SK-N-SH (cell line): ENCODE results near the gene C20orf144. TPM values are rescaled to one million over a fixed set of nuclear protein-coding genes. Genes with fewer than 3 reads are reported as not detected.
A peak's percentile ranks its signal among the peaks of the same experiment; 100 is the strongest.

Experiments used
- CTCF ChIA-PET: fragments of 300-600, 350-600 bp; formaldehyde crosslinking; extraction: SDS; loops from one replicate; lab custom pipeline; 2021; lab: Yijun Ruan, JAX
- POLR2A ChIA-PET: fragments of 350-600 bp; sonication (Branson Sonifier 250); formaldehyde crosslinking; extraction: SDS; loops from one replicate; lab custom pipeline; 2020; ENCODE audit warnings: antibody characterized with exemption, inconsistent platforms; lab: Yijun Ruan, JAX
- DNase-seq: peaks from one replicate; pipeline ENCODE4 v3.0.0; 2012
- H2AFZ ChIP-seq: fragments of 200-600 bp; sonication (generic); 2 replicates; pipeline ENCODE4 v1.8.1; 2016; ENCODE audit warnings: antibody characterized with exemption, mild to moderate bottlenecking, low read depth
- H3F3A ChIP-seq: fragments of 200-600 bp; sonication (generic); replicated peaks from 2 replicates; pipeline ENCODE3; 2016; ENCODE audit warnings: antibody characterized with exemption, mild to moderate bottlenecking; ENCODE audit not compliant: insufficient read depth
- H3K27ac ChIP-seq, 2 experiments: fragments of 200-500 bp in 1 of 2; fragments of 200-600 bp in 1 of 2; sonication (Bioruptor generic) in 1 of 2; sonication (generic), shearing (Covaris generic) in 1 of 2; 2 replicates each; pipeline versions ENCODE4 v1.5.1 to v1.6.1; 2014 to 2016; ENCODE audit warnings: low read depth in 2 of 2, inconsistent platforms in 1 of 2, low read length in 1 of 2, mild to moderate bottlenecking in 1 of 2, mixed read lengths in 1 of 2
- H3K27me3 ChIP-seq: fragments of 200-600 bp; sonication (generic), shearing (Covaris generic); 2 replicates; pipeline ENCODE4 v1.6.1; 2016; ENCODE audit warnings: mixed run types; ENCODE audit not compliant: insufficient read depth
- H3K36me3 ChIP-seq, 2 experiments: fragments of 200-500 bp in 1 of 2; fragments of 200-600 bp in 1 of 2; sonication (Bioruptor generic) in 1 of 2; sonication (generic) in 1 of 2; replicated peaks in 1 of 2; 2 replicates each; pipeline versions ENCODE3 to v1.5.1; 2014 to 2016; ENCODE audit warnings: low read length in 1 of 2, mild to moderate bottlenecking in 1 of 2; ENCODE audit not compliant: insufficient read depth in 2 of 2, control insufficient read depth in 1 of 2
- H3K4me1 ChIP-seq, 2 experiments: fragments of 200-500 bp in 1 of 2; fragments of 200-600 bp in 1 of 2; sonication (Bioruptor generic) in 1 of 2; sonication (generic), shearing (Covaris generic) in 1 of 2; 2 replicates each; pipeline versions ENCODE4 v1.5.1 to v1.6.1; 2014 to 2016; ENCODE audit warnings: low read depth in 1 of 2, low read length in 1 of 2, mixed run types in 1 of 2; ENCODE audit not compliant: insufficient read depth in 2 of 2, control insufficient read depth in 1 of 2
- H3K4me2 ChIP-seq: fragments of 200-600 bp; sonication (generic), shearing (Covaris generic); 2 replicates; pipeline ENCODE4 v1.6.1; 2017; ENCODE audit warnings: mixed run types
- H3K4me3 ChIP-seq, 2 experiments: fragments of 200-500 bp in 1 of 2; fragments of 200-600 bp in 1 of 2; sonication (Bioruptor generic) in 1 of 2; sonication (generic), shearing (Covaris generic) in 1 of 2; 2 replicates each; pipeline versions ENCODE4 v1.5.1 to v1.8.1; 2014 to 2016; ENCODE audit warnings: low read depth in 2 of 2, inconsistent platforms in 1 of 2, low read length in 1 of 2, mild to moderate bottlenecking in 1 of 2, mixed read lengths in 1 of 2, moderate library complexity in 1 of 2
- H3K79me2 ChIP-seq: fragments of 200-600 bp; sonication (generic); 2 replicates; pipeline ENCODE4 v1.8.1; 2017; ENCODE audit warnings: mild to moderate bottlenecking; ENCODE audit not compliant: insufficient read depth
- H3K9ac ChIP-seq: fragments of 200-600 bp; sonication (generic); 2 replicates; pipeline ENCODE4 v1.6.1; 2017; ENCODE audit warnings: mixed run types
- H3K9me2 ChIP-seq: fragments of 200-600 bp; sonication (generic); 2 replicates; pipeline ENCODE4 v1.6.1; 2017; ENCODE audit warnings: mixed run types
- H3K9me3 ChIP-seq: fragments of 200-600 bp; sonication (generic); 2 replicates; pipeline ENCODE4 v1.6.1; 2017; ENCODE audit warnings: mixed run types, mild to moderate bottlenecking, moderate library complexity
- H4K20me1 ChIP-seq: fragments of 200-600 bp; sonication (generic); 2 replicates; pipeline ENCODE4 v1.6.1; 2017; ENCODE audit warnings: mild to moderate bottlenecking, mixed run types; ENCODE audit not compliant: insufficient read depth
- ELF1 ChIP-seq: IDR thresholded peaks from 2 replicates; pipeline ENCODE4 v1.4.0; 2012
- EZH2phosphoT487 ChIP-seq: fragments of 200-600 bp; sonication (generic); IDR thresholded peaks from 2 replicates; pipeline ENCODE4 v1.6.1; 2017; ENCODE audit warnings: low read depth, mixed run types, mild to moderate bottlenecking, antibody characterized with exemption, moderate library complexity, borderline replicate concordance
- FOSL2 ChIP-seq: IDR thresholded peaks from 2 replicates; pipeline ENCODE4 v1.4.0; 2012; ENCODE audit warnings: low read depth, mild to moderate bottlenecking, moderate library complexity, borderline replicate concordance
- FOXJ3 ChIP-seq: sonication (generic); formaldehyde crosslinking; IDR thresholded peaks from 2 replicates; pipeline ENCODE4 v1.5.1; 2020; ENCODE audit warnings: mild to moderate bottlenecking, missing genetic modification reagents
- FOXM1 ChIP-seq: IDR thresholded peaks from 2 replicates; pipeline ENCODE4 v1.4.0; 2012; ENCODE audit warnings: low read depth, mild to moderate bottlenecking
- GABPA ChIP-seq: IDR thresholded peaks from 2 replicates; pipeline ENCODE4 v1.4.0; 2012; ENCODE audit warnings: low read depth, mild to moderate bottlenecking
- MXI1 ChIP-seq: IDR thresholded peaks from 2 replicates; pipeline ENCODE4 v1.6.1; 2012; ENCODE audit warnings: mild to moderate bottlenecking, low read depth, low read length, improper control_type of control experiment
- POLR2AphosphoS5 ChIP-seq: IDR thresholded peaks from 2 replicates; pipeline ENCODE4 v1.6.1; 2012; ENCODE audit warnings: low read depth, low read length
- RAD21 ChIP-seq: IDR thresholded peaks from 2 replicates; pipeline ENCODE4 v1.6.1; 2012; ENCODE audit warnings: mild to moderate bottlenecking, low read length
- RCOR1 ChIP-seq: fragments of 150-350 bp; IDR thresholded peaks from 2 replicates; pipeline ENCODE4 v1.6.1; 2017; ENCODE audit warnings: antibody characterized with exemption, low read length
- SIN3A ChIP-seq: IDR thresholded peaks from 2 replicates; pipeline ENCODE4 v1.6.1; 2012; ENCODE audit warnings: low read depth, mild to moderate bottlenecking, low read length, moderate library complexity, borderline replicate concordance
- TAF1 ChIP-seq: IDR thresholded peaks from 2 replicates; pipeline ENCODE4 v1.6.1; 2012; ENCODE audit warnings: low read depth, mild to moderate bottlenecking, low read length, moderate library complexity, borderline replicate concordance
- TCF12 ChIP-seq: IDR thresholded peaks from 2 replicates; pipeline ENCODE4 v1.4.0; 2012
- TEAD4 ChIP-seq: IDR thresholded peaks from 2 replicates; pipeline ENCODE4 v1.4.0; 2012; ENCODE audit warnings: mild to moderate bottlenecking, borderline replicate concordance; ENCODE audit not compliant: insufficient read depth
- YY1 ChIP-seq: IDR thresholded peaks from 2 replicates; pipeline ENCODE4 v1.4.0; 2012; ENCODE audit warnings: low read depth, mild to moderate bottlenecking
- WGBS: methylation state at CpG from one replicate; pipeline ENCODE4 v1.1.6; 2017; ENCODE audit warnings: low lambda C conversion rate; 5-methylcytosine and 5-hydroxymethylcytosine counted together
- polyA plus RNA-seq, 3 experiments: library from polyadenylated mRNA; depleted of rRNA; stranded (reverse); fragments of >200 nt; gene quantifications; 2 replicates each; pipeline ENCODE4 v1.2.3, GENCODE V29; 2012
- TF ChIP-seq, protein P1 (sequence below): IDR thresholded peaks from 2 replicates; pipeline ENCODE4 v1.6.1; 2012; ENCODE audit warnings: mild to moderate bottlenecking, low read depth, low read length, moderate library complexity
- TF ChIP-seq, protein P2 (sequence below): fragments of 200-600 bp; sonication (generic); IDR thresholded peaks from 2 replicates; pipeline ENCODE4 v1.6.1; 2017; ENCODE audit warnings: antibody characterized with exemption, mild to moderate bottlenecking, moderate library complexity
- TF ChIP-seq, protein P3 (sequence below): IDR thresholded peaks from 2 replicates; pipeline ENCODE4; 2012
- TF ChIP-seq, protein P4 (sequence below): IDR thresholded peaks from 2 replicates; pipeline ENCODE4 v1.4.0; 2012; ENCODE audit warnings: low read depth

The C20orf144 gene
- 0.12 and 0.13 TPM in 2 replicates for polyA plus RNA-seq (2012; rRNA removed)
- polyA plus RNA-seq (2012; cell fraction: cytosol; rRNA removed): 0.10 and 0.18 TPM in 2 replicates
- 0.08 and 0.15 TPM in 2 replicates for polyA plus RNA-seq (2012; cell fraction: nucleus; rRNA removed)

DNA sequence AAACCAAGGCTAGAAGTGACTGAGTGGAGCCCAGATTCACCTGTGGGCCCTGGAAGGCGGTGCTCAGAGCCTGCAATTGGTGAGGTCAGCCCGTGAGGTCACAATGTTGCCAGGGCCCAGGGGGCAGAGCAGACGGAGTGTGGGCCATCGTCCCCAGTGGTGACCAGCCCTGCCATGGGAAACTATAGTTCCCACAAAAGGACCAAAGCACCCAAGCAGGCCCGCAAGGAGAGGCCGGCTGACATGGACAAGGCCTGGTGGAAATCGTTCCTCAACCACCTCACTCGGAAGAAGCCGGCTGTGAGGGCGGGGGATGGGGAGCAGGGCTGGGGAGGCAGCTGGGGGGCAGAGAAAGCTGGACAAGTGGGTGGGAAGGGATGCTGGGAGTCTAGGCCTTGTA, at the start of gene C20orf144:
TSS of gene C20orf144 (plus strand) at position 156 of the 400 bp plus-strand sequence. CDS start at position 175, 19 bp downstream.
- ChIA-PET CTCF (interaction anchor here (2.3 to 10.6 kb wide), 3 partner anchors 9 to 208 kb away, joined by 9 to 114 read pairs (median 17); no protein-coding TSS in a partner anchor), POLR2A (interaction anchor here (2.6 kb wide), 1 partner anchor 219 kb away, joined by 9 read pairs; the partner anchor contains the start of gene SNTA1)
- H3K9ac ChIP-seq: peak within 1 kb of the TSS; percentile 83
- H3K27ac ChIP-seq: peak within 1 kb of the TSS; percentile 77 to 90
- H3K4me2 ChIP-seq: peak within 1 kb of the TSS; percentile 100
- peak within 1 kb of the TSS; percentile 76 to 88 for H3K4me3 ChIP-seq
- peak within 1 kb of the TSS; percentile 91; the same call in 1 of the 2 replicates for H2AFZ ChIP-seq
- no peaks in the 10 kb centered on the region for H3K79me2 ChIP-seq
- H3K4me1 ChIP-seq: peaks cover 0 to 29% of the 10 kb centered on the region in 2 experiments; a peak in 1 of 4 replicates
- no peaks in the 10 kb centered on the region for H4K20me1 ChIP-seq
- TF ChIP-seq MXI1: no peak
- TF ChIP-seq TCF12: no peak
- no peak for TF ChIP-seq GABPA
- no peak for TF ChIP-seq FOSL2
- no peak for TF ChIP-seq EZH2phosphoT487
- no peak for TF ChIP-seq FOXJ3 (CRISPR knock-in tag)
- no peak for TF ChIP-seq ELF1
- no peak for TF ChIP-seq SIN3A
- TF ChIP-seq, protein P1, sequence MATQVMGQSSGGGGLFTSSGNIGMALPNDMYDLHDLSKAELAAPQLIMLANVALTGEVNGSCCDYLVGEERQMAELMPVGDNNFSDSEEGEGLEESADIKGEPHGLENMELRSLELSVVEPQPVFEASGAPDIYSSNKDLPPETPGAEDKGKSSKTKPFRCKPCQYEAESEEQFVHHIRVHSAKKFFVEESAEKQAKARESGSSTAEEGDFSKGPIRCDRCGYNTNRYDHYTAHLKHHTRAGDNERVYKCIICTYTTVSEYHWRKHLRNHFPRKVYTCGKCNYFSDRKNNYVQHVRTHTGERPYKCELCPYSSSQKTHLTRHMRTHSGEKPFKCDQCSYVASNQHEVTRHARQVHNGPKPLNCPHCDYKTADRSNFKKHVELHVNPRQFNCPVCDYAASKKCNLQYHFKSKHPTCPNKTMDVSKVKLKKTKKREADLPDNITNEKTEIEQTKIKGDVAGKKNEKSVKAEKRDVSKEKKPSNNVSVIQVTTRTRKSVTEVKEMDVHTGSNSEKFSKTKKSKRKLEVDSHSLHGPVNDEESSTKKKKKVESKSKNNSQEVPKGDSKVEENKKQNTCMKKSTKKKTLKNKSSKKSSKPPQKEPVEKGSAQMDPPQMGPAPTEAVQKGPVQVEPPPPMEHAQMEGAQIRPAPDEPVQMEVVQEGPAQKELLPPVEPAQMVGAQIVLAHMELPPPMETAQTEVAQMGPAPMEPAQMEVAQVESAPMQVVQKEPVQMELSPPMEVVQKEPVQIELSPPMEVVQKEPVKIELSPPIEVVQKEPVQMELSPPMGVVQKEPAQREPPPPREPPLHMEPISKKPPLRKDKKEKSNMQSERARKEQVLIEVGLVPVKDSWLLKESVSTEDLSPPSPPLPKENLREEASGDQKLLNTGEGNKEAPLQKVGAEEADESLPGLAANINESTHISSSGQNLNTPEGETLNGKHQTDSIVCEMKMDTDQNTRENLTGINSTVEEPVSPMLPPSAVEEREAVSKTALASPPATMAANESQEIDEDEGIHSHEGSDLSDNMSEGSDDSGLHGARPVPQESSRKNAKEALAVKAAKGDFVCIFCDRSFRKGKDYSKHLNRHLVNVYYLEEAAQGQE: no peak
- TF ChIP-seq TEAD4: no peak
- TF ChIP-seq, all 33 proteins: peak for 0
- no peaks in the 10 kb centered on the region for H3K9me3 ChIP-seq
- no peak for DNase-seq
- 99% methylated on average over 8 of the region's 10 CpGs for WGBS
- peaks cover 10% of the 10 kb centered on the region for H3F3A ChIP-seq
- no peaks in the 10 kb centered on the region for H3K27me3 ChIP-seq
- H3K36me3 ChIP-seq: peaks cover 0 to 6% of the 10 kb centered on the region in 2 experiments
- H3K9me2 ChIP-seq: no peaks in the 10 kb centered on the region

DNA sequence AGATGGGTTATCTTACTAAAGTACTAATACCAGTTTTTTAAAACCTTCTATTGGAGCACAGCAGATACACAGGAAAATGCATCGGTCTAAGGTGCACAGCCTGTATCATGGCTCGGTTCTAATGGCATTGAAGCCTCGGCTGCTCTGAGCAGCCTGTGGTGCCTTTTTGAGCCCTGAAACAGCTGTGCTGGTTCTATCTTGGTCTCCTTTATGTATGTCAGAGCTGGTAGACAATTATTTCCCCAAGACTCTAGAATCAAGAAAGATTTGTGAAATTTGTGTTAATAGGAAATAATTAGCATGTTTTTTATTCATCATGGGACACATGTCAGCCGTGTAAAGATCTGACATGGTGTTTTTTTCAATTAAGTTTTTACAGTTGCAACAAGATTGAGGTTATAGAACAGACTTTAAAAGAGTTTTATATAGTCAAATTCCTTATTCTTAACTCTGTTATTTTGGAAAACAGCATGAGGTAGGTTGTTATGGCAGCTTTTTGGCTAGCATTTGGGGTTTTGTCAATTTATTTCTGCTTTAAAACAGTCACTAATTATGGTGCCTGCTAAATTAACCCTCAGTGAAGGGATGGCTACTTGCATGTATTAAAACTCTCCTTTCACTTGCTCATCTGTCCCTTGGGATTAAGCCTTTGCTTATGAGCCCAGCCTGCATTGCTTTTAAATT, 40.3 kb upstream of the C20orf144 start:
- no peak overlapping the region for H3K4me3 ChIP-seq
- H3K9ac ChIP-seq: no peak overlapping the region
- no peaks in the 10 kb centered on the region for H3K9me2 ChIP-seq
- 97% methylated on average over 4 of the region's 4 CpGs for WGBS
- no peak overlapping the region for H3K27ac ChIP-seq
- no peaks in the 10 kb centered on the region for H3F3A ChIP-seq
- H3K27me3 ChIP-seq: no peaks in the 10 kb centered on the region
- no peak for DNase-seq
- H4K20me1 ChIP-seq: no peaks in the 10 kb centered on the region; the same call in 1 of the 2 replicates
- no peak overlapping the region for H2AFZ ChIP-seq
- H3K9me3 ChIP-seq: no peaks in the 10 kb centered on the region
- no peak overlapping the region for H3K4me2 ChIP-seq
- CTCF ChIA-PET: interaction anchor here (1.5 to 1.6 kb wide), 2 partner anchors 9 to 164 kb away, joined by 3 read pairs; no protein-coding TSS in a partner anchor
- H3K36me3 ChIP-seq: peaks cover 22 to 25% of the 10 kb centered on the region in 2 experiments
- H3K4me1 ChIP-seq: no peaks in the 10 kb centered on the region
- POLR2A ChIA-PET: no interaction called here
- no peaks in the 10 kb centered on the region for H3K79me2 ChIP-seq
- TF ChIP-seq FOXJ3 (CRISPR knock-in tag) (no peak), TCF12 (no peak), GABPA (no peak), YY1 (no peak), FOXM1 (no peak), SIN3A (no peak), RAD21 (no peak), RCOR1 (no peak), POLR2AphosphoS5 (no peak), ELF1 (no peak), MXI1 (no peak), TAF1 (no peak), EZH2phosphoT487 (no peak)
- TF ChIP-seq, protein P2, sequence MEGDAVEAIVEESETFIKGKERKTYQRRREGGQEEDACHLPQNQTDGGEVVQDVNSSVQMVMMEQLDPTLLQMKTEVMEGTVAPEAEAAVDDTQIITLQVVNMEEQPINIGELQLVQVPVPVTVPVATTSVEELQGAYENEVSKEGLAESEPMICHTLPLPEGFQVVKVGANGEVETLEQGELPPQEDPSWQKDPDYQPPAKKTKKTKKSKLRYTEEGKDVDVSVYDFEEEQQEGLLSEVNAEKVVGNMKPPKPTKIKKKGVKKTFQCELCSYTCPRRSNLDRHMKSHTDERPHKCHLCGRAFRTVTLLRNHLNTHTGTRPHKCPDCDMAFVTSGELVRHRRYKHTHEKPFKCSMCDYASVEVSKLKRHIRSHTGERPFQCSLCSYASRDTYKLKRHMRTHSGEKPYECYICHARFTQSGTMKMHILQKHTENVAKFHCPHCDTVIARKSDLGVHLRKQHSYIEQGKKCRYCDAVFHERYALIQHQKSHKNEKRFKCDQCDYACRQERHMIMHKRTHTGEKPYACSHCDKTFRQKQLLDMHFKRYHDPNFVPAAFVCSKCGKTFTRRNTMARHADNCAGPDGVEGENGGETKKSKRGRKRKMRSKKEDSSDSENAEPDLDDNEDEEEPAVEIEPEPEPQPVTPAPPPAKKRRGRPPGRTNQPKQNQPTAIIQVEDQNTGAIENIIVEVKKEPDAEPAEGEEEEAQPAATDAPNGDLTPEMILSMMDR: no peak
- TF ChIP-seq, protein P3, sequence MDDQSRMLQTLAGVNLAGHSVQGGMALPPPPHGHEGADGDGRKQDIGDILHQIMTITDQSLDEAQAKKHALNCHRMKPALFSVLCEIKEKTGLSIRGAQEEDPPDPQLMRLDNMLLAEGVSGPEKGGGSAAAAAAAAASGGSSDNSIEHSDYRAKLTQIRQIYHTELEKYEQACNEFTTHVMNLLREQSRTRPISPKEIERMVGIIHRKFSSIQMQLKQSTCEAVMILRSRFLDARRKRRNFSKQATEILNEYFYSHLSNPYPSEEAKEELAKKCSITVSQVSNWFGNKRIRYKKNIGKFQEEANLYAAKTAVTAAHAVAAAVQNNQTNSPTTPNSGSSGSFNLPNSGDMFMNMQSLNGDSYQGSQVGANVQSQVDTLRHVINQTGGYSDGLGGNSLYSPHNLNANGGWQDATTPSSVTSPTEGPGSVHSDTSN: no peak
- TF ChIP-seq, protein P4, sequence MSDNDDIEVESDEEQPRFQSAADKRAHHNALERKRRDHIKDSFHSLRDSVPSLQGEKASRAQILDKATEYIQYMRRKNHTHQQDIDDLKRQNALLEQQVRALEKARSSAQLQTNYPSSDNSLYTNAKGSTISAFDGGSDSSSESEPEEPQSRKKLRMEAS: no peak
